ENCODE measurements around the gene METTL21C.

DNA sequence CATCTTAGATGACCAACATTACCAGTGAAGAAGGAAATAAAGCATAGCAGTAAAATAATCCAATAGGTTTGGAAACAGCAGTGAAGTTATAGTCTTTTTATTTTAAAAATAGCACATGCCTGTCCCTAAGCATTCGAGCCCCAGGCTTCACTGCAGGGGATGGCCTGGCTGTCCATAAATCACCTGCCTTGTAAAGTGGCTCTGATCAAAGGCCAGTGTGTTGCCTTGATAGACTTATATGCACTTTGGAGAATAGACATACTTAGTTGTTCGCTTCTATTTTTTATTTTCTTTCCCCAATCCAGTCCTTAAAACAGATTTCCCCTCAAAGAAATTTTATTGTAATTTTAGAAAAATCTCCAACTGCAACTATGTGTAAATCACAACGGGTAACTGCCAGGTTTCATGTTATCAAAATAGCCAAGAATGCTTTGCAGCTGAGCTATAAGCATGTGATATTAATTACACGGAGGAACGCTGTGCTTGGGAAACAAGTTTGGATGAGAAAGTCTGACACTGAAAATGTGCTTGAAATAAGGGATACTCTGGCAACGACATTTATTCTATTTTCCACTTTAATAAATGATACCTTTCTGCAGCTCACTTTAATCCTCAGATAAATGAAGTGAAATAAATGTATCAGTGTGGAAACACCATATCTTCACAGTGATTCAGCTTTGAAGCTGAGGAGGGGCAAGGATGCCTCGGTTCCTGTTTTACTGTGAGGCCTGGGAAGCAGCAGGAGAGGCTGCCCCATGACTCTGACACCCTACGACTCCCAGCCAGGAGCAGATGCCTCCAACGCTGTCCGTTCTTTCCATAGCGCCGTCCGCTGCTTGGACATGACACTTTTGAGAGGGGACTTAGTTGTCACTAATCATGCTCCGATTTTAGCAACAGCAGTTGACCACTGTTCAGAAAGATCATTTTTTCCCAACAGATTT is 5.5 kb upstream of the METTL21C start:
- no peak for TF ChIP-seq POLR2A (IDR thresholded peaks at IDR 0.05)
- TF ChIP-seq, protein P1, sequence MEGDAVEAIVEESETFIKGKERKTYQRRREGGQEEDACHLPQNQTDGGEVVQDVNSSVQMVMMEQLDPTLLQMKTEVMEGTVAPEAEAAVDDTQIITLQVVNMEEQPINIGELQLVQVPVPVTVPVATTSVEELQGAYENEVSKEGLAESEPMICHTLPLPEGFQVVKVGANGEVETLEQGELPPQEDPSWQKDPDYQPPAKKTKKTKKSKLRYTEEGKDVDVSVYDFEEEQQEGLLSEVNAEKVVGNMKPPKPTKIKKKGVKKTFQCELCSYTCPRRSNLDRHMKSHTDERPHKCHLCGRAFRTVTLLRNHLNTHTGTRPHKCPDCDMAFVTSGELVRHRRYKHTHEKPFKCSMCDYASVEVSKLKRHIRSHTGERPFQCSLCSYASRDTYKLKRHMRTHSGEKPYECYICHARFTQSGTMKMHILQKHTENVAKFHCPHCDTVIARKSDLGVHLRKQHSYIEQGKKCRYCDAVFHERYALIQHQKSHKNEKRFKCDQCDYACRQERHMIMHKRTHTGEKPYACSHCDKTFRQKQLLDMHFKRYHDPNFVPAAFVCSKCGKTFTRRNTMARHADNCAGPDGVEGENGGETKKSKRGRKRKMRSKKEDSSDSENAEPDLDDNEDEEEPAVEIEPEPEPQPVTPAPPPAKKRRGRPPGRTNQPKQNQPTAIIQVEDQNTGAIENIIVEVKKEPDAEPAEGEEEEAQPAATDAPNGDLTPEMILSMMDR (IDR thresholded peaks at IDR 0.05) = no peak
